Measurements from ENCODE around the gene GATA2. TPM values are rescaled to one million over a fixed set of nuclear protein-coding genes. Genes with fewer than 3 reads are reported as not detected.

GATA2 gene
- total and polyA plus RNA-seq, 3 experiments from 2014 or later, result not detected

GRCh38 chr3:128463771-128464170 is 29.2 kb downstream of the GATA2 start:
- Histone ChIP-seq H3K4me3 (ENCODE audit: low read length) (no peak overlapping the region), H3K9me3 (ENCODE audit: low read length) (no peaks in the 10 kb centered on the region), H3K27ac (ENCODE audit: low read depth, low read length) (no peak overlapping the region), H3K4me1 (ENCODE audit: insufficient read depth, low read length) (no peaks in the 10 kb centered on the region), H3K36me3 (ENCODE audit: insufficient read depth, low read length) (no peaks in the 10 kb centered on the region), H3K27me3 (ENCODE audit: insufficient read depth, low read length, poor library complexity, severe bottlenecking) (no peaks in the 10 kb centered on the region)
- peaks cover 19 to 41% of the 10 kb centered on the region in 2 donors for H3K27me3 Mint-ChIP-seq
- H3K4me3 Mint-ChIP-seq, result no peak overlapping the region
- peaks cover 4 to 6% (median 4%) of the 10 kb centered on the region in 3 donors for H3K4me1 Mint-ChIP-seq
- peaks cover 0 to 2% (median 0%) of the 10 kb centered on the region in 3 donors for H3K36me3 Mint-ChIP-seq
- POLR2A ChIA-PET, result no interaction called here
- no peak for DNase-seq
- CTCF ChIA-PET, result no interaction called here
- no peaks in the 10 kb centered on the region for H3K9me3 Mint-ChIP-seq
- no peak overlapping the region for H3K27ac Mint-ChIP-seq

GRCh38 chr3:128463354-128463753 is 29.6 kb downstream of the GATA2 start:
- Histone ChIP-seq H3K4me3 (ENCODE audit: low read length) (no peak overlapping the region), H3K27ac (ENCODE audit: low read depth, low read length) (no peak overlapping the region), H3K9me3 (ENCODE audit: low read length) (no peaks in the 10 kb centered on the region), H3K4me1 (ENCODE audit: insufficient read depth, low read length) (no peaks in the 10 kb centered on the region), H3K36me3 (ENCODE audit: insufficient read depth, low read length) (no peaks in the 10 kb centered on the region), H3K27me3 (ENCODE audit: insufficient read depth, low read length, poor library complexity, severe bottlenecking) (no peaks in the 10 kb centered on the region)
- peaks cover 0 to 2% (median 0%) of the 10 kb centered on the region in 3 donors for H3K36me3 Mint-ChIP-seq
- POLR2A ChIA-PET, result no interaction called here
- no peak overlapping the region for H3K27ac Mint-ChIP-seq
- peaks cover 4 to 6% (median 4%) of the 10 kb centered on the region in 3 donors for H3K4me1 Mint-ChIP-seq
- DNase-seq, result no peak
- CTCF ChIA-PET, result no interaction called here
- no peaks in the 10 kb centered on the region for H3K9me3 Mint-ChIP-seq
- H3K4me3 Mint-ChIP-seq, result no peak overlapping the region
- H3K27me3 Mint-ChIP-seq, result peaks cover 19 to 41% of the 10 kb centered on the region in 2 donors

GRCh38 chr3:128462931-128463330 is 30.1 kb downstream of the GATA2 start:
- Mint-ChIP-seq H3K4me1 (peaks cover 4 to 6% (median 4%) of the 10 kb centered on the region in 3 donors), H3K4me3 (peak overlapping the region in 1 of 7 donors; percentile 33), H3K36me3 (peaks cover 0 to 2% (median 0%) of the 10 kb centered on the region in 3 donors), H3K27me3 (peaks cover 19 to 41% of the 10 kb centered on the region in 2 donors), H3K9me3 (no peaks in the 10 kb centered on the region), H3K27ac (no peak overlapping the region)
- no peak overlapping the region for H3K27ac ChIP-seq (ENCODE audit: low read depth, low read length)
- ChIA-PET POLR2A (no interaction called here), CTCF (no interaction called here)
- H3K27me3 ChIP-seq (ENCODE audit: insufficient read depth, low read length, poor library complexity, severe bottlenecking), result no peaks in the 10 kb centered on the region
- H3K4me3 ChIP-seq (ENCODE audit: low read length), result no peak overlapping the region
- H3K4me1 ChIP-seq (ENCODE audit: insufficient read depth, low read length), result no peaks in the 10 kb centered on the region
- H3K36me3 ChIP-seq (ENCODE audit: insufficient read depth, low read length), result no peaks in the 10 kb centered on the region
- DNase-seq, result no peak
- no peaks in the 10 kb centered on the region for H3K9me3 ChIP-seq (ENCODE audit: low read length)

GRCh38 chr3:128462341-128462910 is 30.6 kb downstream of the GATA2 start:
- CTCF ChIA-PET, result no interaction called here
- peaks cover 16 to 45% of the 10 kb centered on the region in 2 donors for H3K27me3 Mint-ChIP-seq

GRCh38 chr3:128461731-128462130 is 31.3 kb downstream of the GATA2 start:
- H3K4me3 Mint-ChIP-seq, result no peak overlapping the region
- H3K36me3 Mint-ChIP-seq, result peaks cover 0 to 2% (median 0%) of the 10 kb centered on the region in 3 donors
- H3K36me3 ChIP-seq (ENCODE audit: insufficient read depth, low read length), result no peaks in the 10 kb centered on the region
- H3K27me3 Mint-ChIP-seq, result peaks cover 12 to 40% of the 10 kb centered on the region in 2 donors
- no peak overlapping the region for H3K27ac Mint-ChIP-seq
- no peaks in the 10 kb centered on the region for H3K4me1 ChIP-seq (ENCODE audit: insufficient read depth, low read length)
- DNase-seq, result no peak
- no peaks in the 10 kb centered on the region for H3K4me1 Mint-ChIP-seq
- H3K27ac ChIP-seq (ENCODE audit: low read depth, low read length), result no peak overlapping the region
- no peaks in the 10 kb centered on the region for H3K9me3 ChIP-seq (ENCODE audit: low read length)
- no peaks in the 10 kb centered on the region for H3K27me3 ChIP-seq (ENCODE audit: insufficient read depth, low read length, poor library complexity, severe bottlenecking)
- no peaks in the 10 kb centered on the region for H3K9me3 Mint-ChIP-seq
- CTCF ChIA-PET, result no interaction called here
- POLR2A ChIA-PET, result no interaction called here
- no peak overlapping the region for H3K4me3 ChIP-seq (ENCODE audit: low read length)

More at GRCh38 chr3:128462341-128462910, 30.6 kb downstream of the GATA2 start:
- Mint-ChIP-seq H3K4me3 (no peak overlapping the region), H3K36me3 (peaks cover 0 to 2% (median 0%) of the 10 kb centered on the region in 3 donors), H3K4me1 (peaks cover 4 to 6% (median 4%) of the 10 kb centered on the region in 3 donors), H3K27ac (peak overlapping the region in 1 of 8 donors; percentile 31), H3K9me3 (no peaks in the 10 kb centered on the region)
- Histone ChIP-seq H3K9me3 (ENCODE audit: low read length) (no peaks in the 10 kb centered on the region), H3K4me3 (ENCODE audit: low read length) (no peak overlapping the region), H3K27ac (ENCODE audit: low read depth, low read length) (no peak overlapping the region), H3K36me3 (ENCODE audit: insufficient read depth, low read length) (no peaks in the 10 kb centered on the region), H3K4me1 (ENCODE audit: insufficient read depth, low read length) (no peaks in the 10 kb centered on the region), H3K27me3 (ENCODE audit: insufficient read depth, low read length, poor library complexity, severe bottlenecking) (no peaks in the 10 kb centered on the region)
- POLR2A ChIA-PET, result no interaction called here
- DNase-seq, result no peak

- CTCF ChIA-PET, result no interaction called here
- Mint-ChIP-seq H3K4me3 (no peak overlapping the region), H3K9me3 (no peaks in the 10 kb centered on the region)
These were observed 33.6 kb downstream of the GATA2 start for GRCh38 chr3:128459461-128459820.

GRCh38 chr3:128458746-128459460 is 34.1 kb downstream of the GATA2 start:
- H3K27me3 Mint-ChIP-seq, result peaks cover 17 to 39% of the 10 kb centered on the region in 2 donors
- H3K4me1 ChIP-seq (ENCODE audit: insufficient read depth, low read length), result no peaks in the 10 kb centered on the region
- no peak overlapping the region for H3K4me3 ChIP-seq (ENCODE audit: low read length)
- H3K4me3 Mint-ChIP-seq, result no peak overlapping the region
- CTCF ChIA-PET, result no interaction called here
- H3K27ac Mint-ChIP-seq, result no peak overlapping the region
- no peaks in the 10 kb centered on the region for H3K9me3 Mint-ChIP-seq
- no peak overlapping the region for H3K27ac ChIP-seq (ENCODE audit: low read depth, low read length)
- H3K27me3 ChIP-seq (ENCODE audit: insufficient read depth, low read length, poor library complexity, severe bottlenecking), result no peaks in the 10 kb centered on the region
- POLR2A ChIA-PET, result no interaction called here
- no peaks in the 10 kb centered on the region for H3K36me3 ChIP-seq (ENCODE audit: insufficient read depth, low read length)
- no peak for DNase-seq
- no peaks in the 10 kb centered on the region for H3K9me3 ChIP-seq (ENCODE audit: low read length)
- no peaks in the 10 kb centered on the region for H3K36me3 Mint-ChIP-seq
- H3K4me1 Mint-ChIP-seq, result peaks cover 0 to under 1% (median 0%) of the 10 kb centered on the region in 3 donors

More at GRCh38 chr3:128459461-128459820, 33.6 kb downstream of the GATA2 start:
- Mint-ChIP-seq H3K4me1 (no peaks in the 10 kb centered on the region), H3K36me3 (no peaks in the 10 kb centered on the region), H3K27me3 (peaks cover 16 to 40% of the 10 kb centered on the region in 2 donors), H3K27ac (no peak overlapping the region)
- POLR2A ChIA-PET, result no interaction called here
- Histone ChIP-seq H3K27me3 (ENCODE audit: insufficient read depth, low read length, poor library complexity, severe bottlenecking) (no peaks in the 10 kb centered on the region), H3K4me1 (ENCODE audit: insufficient read depth, low read length) (no peaks in the 10 kb centered on the region), H3K27ac (ENCODE audit: low read depth, low read length) (no peak overlapping the region), H3K4me3 (ENCODE audit: low read length) (no peak overlapping the region), H3K36me3 (ENCODE audit: insufficient read depth, low read length) (no peaks in the 10 kb centered on the region), H3K9me3 (ENCODE audit: low read length) (no peaks in the 10 kb centered on the region)
- DNase-seq, result no peak

- POLR2A ChIA-PET, result no interaction called here
- no peaks in the 10 kb centered on the region for H3K36me3 Mint-ChIP-seq
- Histone ChIP-seq H3K4me1 (ENCODE audit: insufficient read depth, low read length) (no peaks in the 10 kb centered on the region), H3K27me3 (ENCODE audit: insufficient read depth, low read length, poor library complexity, severe bottlenecking) (no peaks in the 10 kb centered on the region), H3K4me3 (ENCODE audit: low read length) (no peak overlapping the region), H3K27ac (ENCODE audit: low read depth, low read length) (no peak overlapping the region), H3K36me3 (ENCODE audit: insufficient read depth, low read length) (no peaks in the 10 kb centered on the region), H3K9me3 (ENCODE audit: low read length) (no peaks in the 10 kb centered on the region)
- H3K27ac Mint-ChIP-seq, result no peak overlapping the region
- H3K4me3 Mint-ChIP-seq, result no peak overlapping the region
- H3K4me1 Mint-ChIP-seq, result peaks cover 0 to 2% (median 0%) of the 10 kb centered on the region in 3 donors
- peaks cover 17 to 42% of the 10 kb centered on the region in 2 donors for H3K27me3 Mint-ChIP-seq
- DNase-seq, result no peak
- no peaks in the 10 kb centered on the region for H3K9me3 Mint-ChIP-seq
- CTCF ChIA-PET, result no interaction called here
These were observed 35.1 kb downstream of the GATA2 start for GRCh38 chr3:128457937-128458336.

All from CD8-positive, alpha-beta memory T cell (primary cell).